Right lobe of liver (tissue), 6 donors: ENCODE measurements around the gene MMAB. TPM values are rescaled to one million over a fixed set of nuclear protein-coding genes. Genes with fewer than 3 reads are reported as not detected.

Experiments used
- ATAC-seq, 4 donors: fragments of 200-7000 bp; cut with Tn5 transposase; one replicate each; pipeline ENCODE4 v1.9.1; 2020; ENCODE audit warnings: mild to moderate bottlenecking in 4 of 4, moderate library complexity in 4 of 4
- DNase-seq, 3 donors: peaks; one replicate each; pipeline ENCODE4 v3.0.0-alpha.2; 2020
- H3K27ac ChIP-seq, 3 donors: fragments of 200-600 bp; one replicate each; pipeline ENCODE4 v1.8.0; 2022
- H3K27me3 ChIP-seq, 2 donors: fragments of 200-600 bp; one replicate each; pipeline ENCODE4 v1.8.0; 2022
- H3K36me3 ChIP-seq, 4 donors: fragments of 200-600 bp; sonication (generic) in 1 of 4; one replicate each; pipeline versions ENCODE4 v1.5.1 to v1.8.0; 2017 to 2022; ENCODE audit warnings: control low read depth in 1 of 4
- H3K4me1 ChIP-seq, 4 donors: fragments of 200-600 bp; sonication (generic) in 1 of 4; one replicate each; pipeline versions ENCODE4 v1.5.1 to v1.8.0; 2017 to 2022; ENCODE audit warnings: control low read depth in 1 of 4
- H3K4me3 ChIP-seq, 3 donors: fragments of 200-600 bp; one replicate each; pipeline ENCODE4 v1.8.0; 2022
- H3K9me3 ChIP-seq, 4 donors: fragments of 200-600 bp; sonication (generic) in 1 of 4; one replicate each; pipeline versions ENCODE4 v1.5.1 to v1.8.0; 2017 to 2022; ENCODE audit warnings: control low read depth in 1 of 4
- CTCF ChIP-seq, 4 donors: fragments of 200-600 bp in 3 of 4; fragments of 450-650 bp in 1 of 4; IDR thresholded peaks; one replicate each; pipeline versions ENCODE4 v1.5.1 to v1.8.0; 2016 to 2022; ENCODE audit warnings: antibody characterized with exemption in 4 of 4, mild to moderate bottlenecking in 2 of 4
- POLR2A ChIP-seq: fragments of 450-650 bp; IDR thresholded peaks from one replicate; pipeline ENCODE4 v1.6.1; 2017; ENCODE audit warnings: antibody characterized with exemption, mild to moderate bottlenecking
- WGBS: methylation state at CpG from one replicate; pipeline ENCODE4 v1.1.6; 2018; ENCODE audit warnings: low coverage, low lambda C conversion rate; ENCODE audit not compliant: insufficient coverage; ENCODE audit errors: missing lambda C conversion rate; 5-methylcytosine and 5-hydroxymethylcytosine counted together
- intact Hi-C, 2 donors: fragments of 100-400 bp; cut with DNase I; formaldehyde crosslinking; loops; one replicate each; pipeline versions ENCODE4 v1.11.2 to v1.14.1; 2022
- total RNA-seq, 6 experiments: library from RNA; depleted of rRNA in 2 of 6; stranded (reverse); fragments of >200 nt in 2 of 6; fragmentation: NEBNext Ultra II Directional in 3 of 6; extraction: Animal tissue kit (Norgen Biotek cat#: 25700) in 3 of 6; gene quantifications; one replicate each; pipeline versions ENCODE4 v1.1.0 to v1.2.4, GENCODE V29; 2016 to 2023
- donor health status: DM: no; HTN: yes; CAD: no.
- donor health status: DM: no; HTN: no; CAD: no.
- donor health status: DM: no; HTN: no; CAD: no.
- donor health status: DM: no; HTN: yes; CAD: no.
- donor health status: DM: no; HTN: yes; CAD: no.

Gene MMAB
- total RNA-seq, 6 experiments from 2014 or later = 42.6 to 99.8 (median 65.2) TPM

- no peak overlapping the region for H3K27ac ChIP-seq
- DNase-seq (no peak), ATAC-seq (no peak)
- H3K36me3 ChIP-seq = no peaks in the 10 kb centered on the region
- H3K9me3 ChIP-seq = no peaks in the 10 kb centered on the region
- no peak overlapping the region for H3K4me3 ChIP-seq
- intact Hi-C loops = no loop called here
- 59% methylated on average over 2 of the region's 6 CpGs for WGBS
- TF ChIP-seq CTCF (IDR thresholded peaks at IDR 0.05) (no peak), POLR2A (no peak)
- peaks cover 0 to 24% (median 12%) of the 10 kb centered on the region in 4 donors for H3K4me1 ChIP-seq
- no peaks in the 10 kb centered on the region for H3K27me3 ChIP-seq
These were observed 22.2 kb downstream of the MMAB start for GRCh38 chr12:109551108-109551507.

GRCh38 chr12:109550281-109550680 lies 23.0 kb downstream of the MMAB start:
- DNase-seq = peak in 1 of 3 donors; percentile 35
- H3K4me1 ChIP-seq = peaks cover 0 to 16% (median 8%) of the 10 kb centered on the region in 4 donors
- no peak for TF ChIP-seq POLR2A
- TF ChIP-seq CTCF (IDR thresholded peaks at IDR 0.05) = no peak
- 0% methylated on average over 1 of the region's 12 CpGs for WGBS
- H3K4me3 ChIP-seq = no peak overlapping the region
- intact Hi-C loops = no loop called here
- no peak for ATAC-seq
- H3K9me3 ChIP-seq = no peaks in the 10 kb centered on the region
- H3K36me3 ChIP-seq = no peaks in the 10 kb centered on the region
- H3K27ac ChIP-seq = no peak overlapping the region
- no peaks in the 10 kb centered on the region for H3K27me3 ChIP-seq

GRCh38 chr12:109549613-109550270 lies 23.6 kb downstream of the MMAB start:
- H3K27ac ChIP-seq = no peak overlapping the region
- no peaks in the 10 kb centered on the region for H3K9me3 ChIP-seq
- WGBS = 35% methylated on average over 11 of the region's 15 CpGs
- DNase-seq = peak in 1 of 3 donors; percentile 31
- no peaks in the 10 kb centered on the region for H3K27me3 ChIP-seq
- H3K4me3 ChIP-seq = no peak overlapping the region
- TF ChIP-seq POLR2A (no peak), CTCF (IDR thresholded peaks at IDR 0.05) (no peak)
- ATAC-seq = peak in 2 of 4 donors; percentile 27 to 79
- peaks cover 0 to 17% (median 6%) of the 10 kb centered on the region in 4 donors for H3K4me1 ChIP-seq
- intact Hi-C loops = no loop called here
- H3K36me3 ChIP-seq = no peaks in the 10 kb centered on the region

- DNase-seq (no peak), ATAC-seq (no peak)
- no peaks in the 10 kb centered on the region for H3K36me3 ChIP-seq
- H3K4me3 ChIP-seq = no peak overlapping the region
- no peak overlapping the region for H3K27ac ChIP-seq
- TF ChIP-seq CTCF (IDR thresholded peaks at IDR 0.05) (no peak), POLR2A (no peak)
- H3K9me3 ChIP-seq = no peaks in the 10 kb centered on the region
- 60% methylated on average over 3 of the region's 4 CpGs for WGBS
- H3K4me1 ChIP-seq = peaks cover 0 to 12% (median 0%) of the 10 kb centered on the region in 4 donors
- no peaks in the 10 kb centered on the region for H3K27me3 ChIP-seq
- intact Hi-C loops = no loop called here
These were observed 25.0 kb downstream of the MMAB start for GRCh38 chr12:109548258-109548657.
